PC-9 (cell line): ENCODE results near the gene FBXO28.

Experiments used
- EZH2 ChIP-seq: fragments of 200-600 bp; sonication (generic); IDR thresholded peaks from 2 replicates; pipeline ENCODE4 v1.8.0; 2017; ENCODE audit warnings: antibody characterized with exemption, low read depth
- TF ChIP-seq, protein P1 (sequence below): fragments of 200-600 bp; sonication (generic); conservative IDR thresholded peaks from 2 replicates; pipeline ENCODE4 v1.6.1; 2017; ENCODE audit warnings: mixed run types, antibody characterized with exemption, mild to moderate bottlenecking, moderate library complexity

DNA sequence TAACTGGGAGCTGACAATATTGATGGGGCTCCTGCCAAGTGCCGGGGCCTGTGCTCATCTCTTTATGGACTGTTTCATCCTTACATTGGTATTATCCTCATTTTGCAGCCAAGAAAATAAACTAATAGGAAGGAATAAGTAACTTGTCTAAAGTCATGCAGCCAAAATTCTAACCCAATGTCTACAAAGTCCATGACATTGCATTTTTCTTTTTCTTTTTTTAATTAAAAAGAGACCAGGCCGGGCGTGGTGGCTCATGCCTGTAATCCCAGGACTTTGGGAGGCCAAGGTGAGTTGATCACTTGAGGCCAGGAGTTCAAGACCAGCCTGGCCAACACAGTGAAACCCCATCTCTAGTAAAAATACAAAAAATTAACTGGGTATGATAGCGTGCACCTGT, 87.9 kb downstream of the FBXO28 start:
- TF ChIP-seq, protein P1, sequence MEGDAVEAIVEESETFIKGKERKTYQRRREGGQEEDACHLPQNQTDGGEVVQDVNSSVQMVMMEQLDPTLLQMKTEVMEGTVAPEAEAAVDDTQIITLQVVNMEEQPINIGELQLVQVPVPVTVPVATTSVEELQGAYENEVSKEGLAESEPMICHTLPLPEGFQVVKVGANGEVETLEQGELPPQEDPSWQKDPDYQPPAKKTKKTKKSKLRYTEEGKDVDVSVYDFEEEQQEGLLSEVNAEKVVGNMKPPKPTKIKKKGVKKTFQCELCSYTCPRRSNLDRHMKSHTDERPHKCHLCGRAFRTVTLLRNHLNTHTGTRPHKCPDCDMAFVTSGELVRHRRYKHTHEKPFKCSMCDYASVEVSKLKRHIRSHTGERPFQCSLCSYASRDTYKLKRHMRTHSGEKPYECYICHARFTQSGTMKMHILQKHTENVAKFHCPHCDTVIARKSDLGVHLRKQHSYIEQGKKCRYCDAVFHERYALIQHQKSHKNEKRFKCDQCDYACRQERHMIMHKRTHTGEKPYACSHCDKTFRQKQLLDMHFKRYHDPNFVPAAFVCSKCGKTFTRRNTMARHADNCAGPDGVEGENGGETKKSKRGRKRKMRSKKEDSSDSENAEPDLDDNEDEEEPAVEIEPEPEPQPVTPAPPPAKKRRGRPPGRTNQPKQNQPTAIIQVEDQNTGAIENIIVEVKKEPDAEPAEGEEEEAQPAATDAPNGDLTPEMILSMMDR, result no peak
- TF ChIP-seq EZH2, result no peak
